HG03045 (cell line): Measurements from ENCODE around the gene GLIS1.

Experiments used
- ATAC-seq: cut with Tn5 transposase; IDR thresholded peaks from one replicate; pipeline ENCODE4 v1.9.1; 2021; ENCODE audit warnings: mild to moderate bottlenecking, moderate library complexity; ENCODE audit not compliant: unreplicated experiment

Gene GLIS1

GRCh38 chr1:53477651-53478501, 261.1 kb downstream of the GLIS1 start:
- ATAC-seq, result no peak

DNA sequence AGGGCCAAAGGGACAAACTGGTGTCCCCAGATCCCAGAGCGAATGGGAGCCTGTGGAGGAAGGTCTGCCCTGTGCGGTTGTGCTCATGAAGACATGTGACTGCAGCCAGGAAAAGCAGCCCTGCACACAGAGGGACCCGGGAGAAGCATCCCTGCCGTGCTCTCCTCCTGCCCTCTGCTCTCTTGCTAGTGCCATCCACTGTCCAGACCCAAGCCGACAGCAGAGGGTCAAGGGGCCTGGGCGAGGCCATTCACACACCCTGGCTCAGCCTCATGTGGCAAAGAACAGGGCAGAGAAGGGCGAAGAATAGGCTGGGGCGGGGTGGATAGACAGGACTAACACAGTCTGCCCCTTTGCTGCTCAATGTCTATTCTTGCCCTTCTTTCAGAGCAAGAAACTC, 262.4 kb downstream of the GLIS1 start:
- ATAC-seq, result no peak

- ATAC-seq, result no peak
Measured at GRCh38 chr1:53475664-53476063, 263.3 kb downstream of the GLIS1 start.

DNA sequence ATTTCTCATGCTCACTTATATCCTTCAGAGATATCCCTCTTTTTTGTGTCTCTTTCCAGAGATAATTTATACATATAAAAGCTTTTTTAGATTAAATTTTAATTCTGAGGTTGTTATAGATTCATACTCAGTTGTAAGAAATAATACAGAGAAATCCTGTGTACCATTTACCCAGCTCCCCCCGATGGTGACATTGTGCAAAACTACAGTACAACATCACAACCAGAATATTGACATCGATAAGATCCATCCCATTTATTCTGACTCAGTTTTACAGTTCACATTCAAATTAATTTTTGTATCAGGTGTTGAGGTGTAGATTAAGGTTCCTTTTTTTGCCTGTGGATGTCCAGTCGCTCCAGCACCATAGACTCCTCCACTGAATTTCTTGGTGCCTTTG, 265.5 kb downstream of the GLIS1 start:
- ATAC-seq, result no peak

GRCh38 chr1:53471000-53471399, 268.0 kb downstream of the GLIS1 start:
- no peak for ATAC-seq

GRCh38 chr1:53470584-53470983, 268.4 kb downstream of the GLIS1 start:
- no peak for ATAC-seq

DNA sequence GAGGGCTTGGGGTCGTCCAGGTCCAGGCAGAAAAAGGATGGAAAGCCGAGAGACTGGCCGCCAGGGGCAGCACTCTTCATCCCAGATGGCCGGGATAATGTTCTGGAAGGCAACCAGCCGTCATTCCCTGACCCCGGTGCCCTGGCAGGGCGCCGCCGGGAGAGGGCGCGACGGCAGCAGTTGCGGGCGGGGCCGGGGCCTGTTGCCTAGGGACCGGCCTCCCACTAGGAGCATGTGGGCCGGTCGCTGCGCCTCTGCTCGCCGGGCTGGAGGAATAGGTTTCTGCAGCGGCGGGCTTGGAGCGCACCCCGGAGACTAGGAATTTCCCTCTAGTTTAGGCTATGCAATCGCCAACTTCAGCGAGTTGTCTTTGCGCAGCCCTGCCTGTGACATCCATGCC, 268.8 kb downstream of the GLIS1 start:
- ATAC-seq, result no peak

- ATAC-seq, result no peak
Measured at GRCh38 chr1:53469373-53469772, 269.6 kb downstream of the GLIS1 start.

DNA sequence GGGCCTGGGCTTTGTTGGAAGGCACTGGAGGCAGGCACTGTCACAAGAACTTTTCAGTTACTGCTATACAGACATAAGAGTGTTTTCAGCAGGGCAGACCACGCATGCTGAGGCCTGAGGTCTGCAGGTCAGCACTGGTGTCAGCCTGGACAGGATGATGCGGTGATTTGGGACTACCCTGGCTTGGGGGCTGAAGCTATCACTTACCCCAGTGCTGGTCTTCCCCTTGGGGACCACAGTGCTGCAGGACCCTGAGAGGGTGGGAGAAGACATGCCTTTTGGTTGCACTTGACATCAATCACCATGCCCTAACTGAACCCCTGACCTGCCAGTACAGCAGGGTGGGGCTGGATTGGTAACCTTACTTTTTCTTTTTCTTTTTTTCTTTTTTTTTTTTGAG, 270.6 kb downstream of the GLIS1 start:
- ATAC-seq, result no peak

GRCh38 chr1:53467391-53467790, 271.6 kb downstream of the GLIS1 start:
- ATAC-seq, result no peak

DNA sequence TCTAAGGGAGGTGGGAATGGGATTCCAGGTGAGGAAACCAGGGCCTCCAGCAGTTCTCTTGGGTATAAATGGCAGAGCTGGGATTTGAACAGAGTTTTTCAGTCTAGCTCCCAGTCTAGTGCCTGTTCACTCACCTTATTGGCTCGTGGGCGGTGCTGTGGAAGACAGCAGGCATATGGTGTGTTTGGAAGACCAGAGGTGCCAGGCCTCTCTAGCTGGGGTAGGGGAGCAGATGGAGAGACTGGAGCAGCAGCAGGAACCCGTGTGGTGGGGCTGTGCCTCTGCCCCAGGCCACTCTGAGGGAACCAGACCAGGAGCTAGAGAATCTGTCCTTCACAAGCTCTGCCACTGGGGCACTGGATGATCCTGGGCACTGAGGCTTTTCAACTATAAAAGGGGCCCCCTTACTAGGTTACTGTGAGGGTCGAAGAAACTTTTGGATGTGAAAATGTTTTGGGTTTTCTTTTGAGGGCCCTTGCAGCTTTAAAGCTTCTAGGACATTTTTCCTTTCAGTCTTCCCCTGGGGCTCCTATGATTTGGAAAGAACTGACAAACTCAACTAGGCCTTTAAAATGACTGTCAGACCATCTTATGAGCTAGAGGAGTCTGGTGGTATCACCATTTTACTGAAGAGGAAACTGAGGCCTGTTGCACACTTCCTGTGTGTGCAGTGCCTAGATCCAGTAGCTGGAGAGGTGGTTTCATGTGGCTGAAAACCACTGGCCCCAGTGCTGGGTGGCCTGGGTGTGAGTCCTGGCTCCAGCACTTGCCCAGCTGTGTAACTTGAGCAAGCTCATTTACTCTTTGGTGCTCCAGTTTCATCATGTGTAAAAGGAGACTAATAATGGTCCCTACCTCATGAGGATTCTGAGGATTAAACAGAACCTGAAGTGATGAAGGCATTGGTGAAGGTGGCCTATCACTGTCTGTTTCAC, 273.7 kb downstream of the GLIS1 start:
- ATAC-seq, result no peak

- no peak for ATAC-seq
Measured at GRCh38 chr1:53463961-53464899, 274.7 kb downstream of the GLIS1 start.

GRCh38 chr1:53462769-53463501, 276.0 kb downstream of the GLIS1 start:
- no peak for ATAC-seq

DNA sequence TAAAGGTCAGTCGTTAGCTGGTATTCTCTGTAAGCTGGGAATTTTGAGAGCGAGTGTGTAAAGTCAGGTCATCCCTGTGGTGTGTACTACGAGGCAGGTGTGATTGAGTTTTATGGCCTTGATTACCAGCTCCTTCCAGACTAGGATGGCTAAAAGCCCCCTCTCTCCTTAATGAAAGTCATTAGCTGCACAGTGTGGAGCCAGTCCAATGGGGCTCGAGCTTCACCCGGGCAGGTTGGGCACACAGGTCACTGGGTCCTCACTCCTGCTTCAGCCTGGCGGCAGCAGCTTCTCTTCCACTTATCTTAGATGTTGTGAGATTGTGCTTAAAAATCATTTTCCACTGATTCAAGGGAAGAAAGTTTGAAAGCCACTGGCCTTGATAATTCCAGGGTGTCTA, 276.8 kb downstream of the GLIS1 start:
- ATAC-seq, result no peak

- no peak for ATAC-seq
Measured at GRCh38 chr1:53461323-53462044, 277.5 kb downstream of the GLIS1 start.

GRCh38 chr1:53460666-53461322, 278.2 kb downstream of the GLIS1 start:
- no peak for ATAC-seq

DNA sequence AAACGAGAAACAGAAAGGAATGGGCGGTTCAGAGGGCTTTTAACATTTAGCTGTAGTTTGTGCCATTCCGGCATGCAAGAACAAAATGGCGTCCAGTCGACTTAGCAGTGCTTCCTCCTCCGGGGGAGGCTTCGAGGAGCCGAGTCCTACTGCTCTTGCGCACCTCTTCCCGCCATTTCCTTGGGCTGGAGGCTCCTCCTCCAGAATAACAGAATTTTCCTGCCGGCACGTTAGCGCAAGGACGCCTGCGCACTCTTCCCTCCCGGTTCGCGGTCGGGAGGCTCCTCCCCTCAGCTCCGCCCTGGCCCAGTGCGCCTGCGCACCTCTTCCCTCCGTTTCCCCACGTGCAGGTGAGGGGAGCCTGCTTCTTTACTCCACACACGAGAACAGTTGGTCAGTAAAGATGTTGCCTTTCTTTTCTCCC, 278.7 kb downstream of the GLIS1 start:
- ATAC-seq, result no peak

- no peak for ATAC-seq
Measured at GRCh38 chr1:53459321-53460175, 279.4 kb downstream of the GLIS1 start, which contains the start of gene DMRTB1. Gene DMRTB1 (plus strand): TSS chr1:53459399. CDS start chr1:53459454, 55 bp downstream.
